ENCODE data around the gene TM2D3.

Gene TM2D3, protein sequence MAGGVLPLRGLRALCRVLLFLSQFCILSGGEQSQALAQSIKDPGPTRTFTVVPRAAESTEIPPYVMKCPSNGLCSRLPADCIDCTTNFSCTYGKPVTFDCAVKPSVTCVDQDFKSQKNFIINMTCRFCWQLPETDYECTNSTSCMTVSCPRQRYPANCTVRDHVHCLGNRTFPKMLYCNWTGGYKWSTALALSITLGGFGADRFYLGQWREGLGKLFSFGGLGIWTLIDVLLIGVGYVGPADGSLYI

DNA sequence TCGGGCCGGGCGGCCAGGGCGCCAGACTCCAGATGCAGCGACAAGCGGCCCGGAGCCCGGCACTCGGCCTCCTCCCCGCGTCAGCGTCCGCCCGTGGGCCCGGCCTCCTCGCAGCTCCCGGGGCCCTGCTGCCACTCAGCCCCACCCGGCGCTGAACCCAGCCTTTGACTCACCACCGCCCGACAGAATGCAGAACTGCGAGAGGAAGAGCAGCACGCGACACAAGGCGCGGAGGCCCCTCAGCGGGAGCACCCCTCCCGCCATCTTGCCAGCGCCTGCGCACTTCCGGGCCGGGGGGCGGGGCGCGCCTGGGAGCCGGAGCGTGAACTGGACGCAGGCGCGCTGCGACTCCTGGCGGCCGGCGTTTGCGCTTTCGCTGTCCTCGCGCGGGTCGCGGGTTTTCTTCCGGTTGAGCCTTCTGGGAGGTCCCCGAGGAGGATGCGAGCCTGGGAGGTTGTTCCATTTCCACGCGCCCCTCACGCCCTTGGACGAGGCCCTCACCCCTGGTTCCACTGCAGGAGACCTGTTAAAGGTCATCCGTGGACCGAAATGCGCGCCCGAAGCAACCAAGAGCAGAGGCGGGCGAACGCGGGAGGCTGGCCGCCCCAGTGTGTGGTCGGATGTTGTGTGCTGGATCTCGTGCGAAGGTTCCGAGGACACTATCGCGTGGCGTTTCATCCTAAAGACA, at the start of gene TM2D3:
Gene TM2D3 (minus strand): TSS at position 284 of the 688 bp plus-strand sequence. CDS start 20 bp downstream, at position 264.
- DNase-seq, result peak; percentile 78

DNA sequence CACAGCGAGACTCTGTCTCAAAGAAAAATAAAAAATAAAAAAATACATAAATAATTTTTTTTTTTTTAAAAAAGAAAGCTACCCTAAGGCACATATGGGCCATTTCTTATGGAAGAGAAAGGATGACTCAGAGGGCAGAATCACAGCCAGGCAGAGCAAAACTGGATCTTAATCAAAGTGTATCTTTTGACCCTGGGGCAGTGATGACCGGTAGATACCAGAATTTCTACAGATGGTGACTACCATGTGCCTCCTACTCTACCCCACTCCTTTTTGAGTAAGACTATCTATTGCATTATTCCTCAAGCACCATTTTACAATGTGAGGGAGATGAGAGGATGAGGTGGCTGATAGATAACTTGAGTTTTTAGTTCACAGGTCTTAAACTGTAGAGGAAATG, 46.1 kb upstream of the TM2D3 start:
- no peak for DNase-seq

DNA sequence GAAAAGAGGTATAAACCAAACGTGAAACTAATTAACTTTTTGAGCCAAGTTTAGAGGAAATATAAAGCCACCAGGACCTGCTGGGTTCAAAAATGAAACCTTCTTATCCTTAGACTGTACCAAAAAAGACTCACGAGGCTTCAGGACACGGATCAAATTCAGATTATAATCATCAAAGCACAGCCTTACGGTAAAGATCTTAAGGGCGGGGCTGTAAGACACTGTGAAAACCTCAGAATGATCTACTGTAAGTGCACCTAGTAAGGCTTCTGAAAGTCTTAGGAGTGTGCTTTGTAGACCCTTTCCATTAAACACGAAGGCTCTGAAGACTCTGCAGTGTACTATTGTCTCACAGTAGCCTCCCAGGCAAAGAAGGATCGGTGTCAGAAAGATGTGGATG, 45.3 kb upstream of the TM2D3 start:
- DNase-seq, result no peak

DNA sequence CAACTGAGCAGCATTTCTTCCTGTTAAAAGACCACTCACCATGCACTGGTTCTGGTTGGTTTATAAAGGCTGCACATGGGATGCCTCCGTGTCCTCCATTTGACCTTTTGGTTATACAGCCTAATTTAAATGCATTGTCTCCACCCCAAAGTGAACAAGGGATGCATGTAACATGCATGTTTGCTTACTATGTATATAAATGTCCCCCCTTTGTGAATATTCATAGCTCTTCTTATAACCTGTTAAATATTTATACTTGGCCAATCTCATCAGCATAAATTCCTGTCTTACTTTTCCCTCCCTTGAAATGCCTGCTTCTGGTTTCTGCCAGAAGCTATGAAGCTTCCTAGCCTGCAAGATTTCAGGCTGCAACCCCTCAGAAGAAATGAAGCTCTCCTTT, 44.6 kb upstream of the TM2D3 start:
- DNase-seq, result no peak

DNA sequence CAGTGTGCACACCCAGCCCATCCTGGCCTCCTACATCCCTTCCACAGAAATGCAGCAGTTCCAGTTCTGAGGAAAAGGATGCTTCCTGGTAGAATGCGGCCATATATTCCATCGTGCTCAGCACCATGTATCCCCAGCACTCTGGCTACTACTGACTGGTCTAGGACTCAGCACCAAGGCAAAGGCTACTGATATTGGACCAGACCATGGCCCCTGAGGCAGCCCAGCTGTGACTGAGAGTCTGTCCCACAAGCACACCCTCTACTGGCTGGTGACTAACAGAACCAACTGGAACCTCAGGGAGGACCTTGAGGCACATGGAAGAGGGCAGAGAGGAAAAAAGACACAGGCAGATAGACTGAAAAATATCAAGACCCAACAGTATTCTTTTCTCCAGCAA, 42.1 kb upstream of the TM2D3 start:
- DNase-seq, result no peak

DNA sequence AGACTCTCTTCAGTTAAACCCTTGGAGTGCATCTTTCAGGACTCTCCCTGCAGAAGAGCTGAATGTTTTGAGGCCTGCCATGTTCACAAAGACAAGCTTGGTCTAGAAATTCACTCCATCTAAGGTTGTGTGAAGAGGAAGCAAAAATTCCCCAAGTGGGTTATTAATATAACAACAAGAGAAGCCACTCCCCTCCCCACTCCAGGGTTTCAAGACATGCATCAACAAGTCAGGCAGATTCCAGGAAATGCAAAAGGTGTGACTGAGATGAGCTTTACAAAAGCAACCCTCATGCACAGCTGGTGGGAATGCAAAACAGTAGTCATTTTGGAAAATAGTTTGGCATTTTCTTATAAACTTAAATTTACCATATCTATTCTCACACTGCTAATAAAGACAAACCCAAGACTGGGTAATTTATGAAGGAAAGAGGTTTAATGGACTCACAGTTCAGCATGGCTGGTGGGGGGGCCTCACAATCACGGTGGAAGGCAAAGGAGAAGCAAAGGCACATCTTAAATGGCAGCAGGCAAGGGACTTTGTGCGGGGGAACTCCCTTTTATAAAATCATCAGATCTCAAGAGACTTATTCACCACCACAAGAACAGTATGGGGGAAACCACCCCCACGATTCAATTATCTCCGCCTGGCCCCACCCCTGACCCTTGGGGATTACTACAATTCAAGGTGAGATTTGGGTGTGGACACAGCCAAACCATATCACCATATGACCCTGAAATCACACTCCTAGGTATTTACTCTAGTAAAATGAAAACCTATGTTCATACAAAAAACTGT, 40.8 kb upstream of the TM2D3 start:
- DNase-seq, result no peak

DNA sequence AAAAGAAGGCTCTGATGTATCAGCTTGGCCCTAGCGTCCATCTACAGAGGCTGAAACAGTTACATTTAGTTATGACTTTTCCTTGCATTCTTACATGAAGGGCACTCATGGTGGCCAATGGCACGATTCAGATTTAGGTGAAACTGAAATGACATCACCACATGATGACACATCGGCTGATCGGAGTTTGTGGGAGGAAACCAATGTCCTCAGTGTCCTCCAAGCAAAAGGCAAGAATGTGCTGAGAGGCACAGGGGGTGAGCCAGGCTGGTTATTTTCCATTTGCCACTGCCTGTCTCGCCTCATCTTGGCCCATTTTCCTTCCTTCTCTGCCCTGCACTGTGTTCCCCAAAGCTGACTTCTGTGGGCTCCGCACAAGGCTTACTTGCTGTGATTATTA, 37.7 kb upstream of the TM2D3 start:
- DNase-seq, result no peak

DNA sequence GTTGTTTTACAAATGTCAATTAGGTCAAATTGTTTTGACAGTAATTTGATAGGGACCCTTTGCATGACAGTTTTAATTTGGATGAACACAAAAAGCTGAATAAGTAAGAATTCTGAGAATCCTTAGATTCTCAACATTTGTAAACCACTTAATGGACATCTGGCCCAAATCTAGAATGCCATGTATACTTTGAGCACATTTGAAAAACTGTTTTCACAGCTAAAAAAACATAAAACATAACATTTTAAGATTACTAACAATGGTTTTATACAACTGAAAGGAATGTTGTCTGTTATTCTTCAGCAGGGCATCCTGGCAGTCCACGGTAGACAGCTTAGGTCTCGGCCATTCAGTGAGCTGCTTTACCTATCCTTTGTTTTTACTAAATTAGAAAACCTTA, 34.5 kb upstream of the TM2D3 start:
- no peak for DNase-seq

DNA sequence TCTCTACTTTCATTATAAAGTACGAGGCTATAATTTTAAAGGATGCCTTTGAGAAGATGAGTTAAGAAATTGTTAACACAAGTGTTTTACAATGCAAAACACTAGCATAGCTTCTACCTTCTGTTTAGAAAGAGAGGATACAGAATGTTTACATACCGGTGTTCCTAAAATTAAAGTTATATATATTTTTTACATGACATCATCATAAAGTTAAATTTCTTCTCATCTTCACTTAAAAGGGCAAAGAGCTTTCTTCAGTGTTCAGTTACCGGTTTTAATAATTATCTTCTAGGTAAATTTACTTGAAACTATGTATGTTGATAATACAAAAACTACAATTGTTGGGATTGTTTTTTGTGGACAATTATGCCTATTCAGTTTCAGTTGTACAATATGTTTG, 32.7 kb upstream of the TM2D3 start:
- DNase-seq, result no peak

DNA sequence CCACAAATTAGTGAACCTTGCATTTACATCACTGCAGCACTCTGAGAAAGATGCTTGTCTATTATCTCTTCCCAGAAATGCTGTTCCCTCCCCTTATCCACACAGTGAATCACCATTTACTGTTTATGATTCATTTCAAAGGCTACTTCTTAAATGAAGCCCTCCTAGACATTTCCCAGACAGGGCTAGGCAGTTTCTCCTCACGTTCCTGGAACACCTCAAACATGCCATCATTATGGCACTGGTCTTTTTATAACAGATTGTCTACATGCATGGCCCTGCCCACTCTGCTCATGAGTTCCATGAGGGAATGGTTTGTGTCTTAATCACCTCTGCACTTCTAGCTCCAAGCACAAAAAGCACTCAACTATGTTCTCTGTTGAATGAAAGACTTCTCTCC, 32.2 kb upstream of the TM2D3 start:
- no peak for DNase-seq

DNA sequence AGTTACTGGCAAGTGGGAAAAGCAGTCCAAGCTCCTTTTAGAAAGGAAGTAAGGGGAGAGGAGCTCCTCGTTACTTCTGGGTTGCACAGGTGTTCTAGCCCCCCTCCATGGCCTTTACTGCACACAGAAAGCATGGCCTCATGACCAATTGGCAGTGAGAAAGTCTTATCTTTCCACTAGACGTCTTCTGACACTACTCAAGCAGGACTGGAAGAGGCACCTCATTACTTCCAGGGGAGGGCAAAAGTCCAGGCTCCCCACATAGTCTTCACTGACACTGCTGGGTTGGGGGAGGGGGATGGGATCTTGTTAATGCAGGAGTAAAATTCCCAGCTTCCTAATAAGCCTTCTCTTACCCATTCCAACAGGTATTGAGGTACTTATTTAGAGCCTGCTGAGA, 27.6 kb upstream of the TM2D3 start:
- no peak for DNase-seq

DNA sequence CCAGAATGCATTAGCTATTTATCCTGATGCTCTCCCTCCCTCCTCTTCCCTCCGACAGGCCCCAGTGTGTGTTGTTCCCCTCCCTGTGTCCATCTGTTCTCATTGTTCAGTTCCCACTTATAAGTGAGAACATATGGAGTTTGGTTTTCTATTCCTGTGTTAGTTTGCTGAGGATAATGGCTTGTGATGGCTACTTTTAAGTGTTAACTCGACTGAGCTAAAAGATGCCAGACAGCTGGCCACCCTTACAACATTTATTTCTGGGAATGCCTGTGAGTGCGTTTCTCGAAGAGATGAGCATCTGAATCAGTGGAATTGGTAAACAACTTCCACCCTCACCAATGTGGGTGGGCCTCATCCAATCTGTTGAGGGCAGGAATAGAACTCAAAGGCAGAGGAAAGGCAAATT, 24.7 kb upstream of the TM2D3 start:
- no peak for DNase-seq

DNA sequence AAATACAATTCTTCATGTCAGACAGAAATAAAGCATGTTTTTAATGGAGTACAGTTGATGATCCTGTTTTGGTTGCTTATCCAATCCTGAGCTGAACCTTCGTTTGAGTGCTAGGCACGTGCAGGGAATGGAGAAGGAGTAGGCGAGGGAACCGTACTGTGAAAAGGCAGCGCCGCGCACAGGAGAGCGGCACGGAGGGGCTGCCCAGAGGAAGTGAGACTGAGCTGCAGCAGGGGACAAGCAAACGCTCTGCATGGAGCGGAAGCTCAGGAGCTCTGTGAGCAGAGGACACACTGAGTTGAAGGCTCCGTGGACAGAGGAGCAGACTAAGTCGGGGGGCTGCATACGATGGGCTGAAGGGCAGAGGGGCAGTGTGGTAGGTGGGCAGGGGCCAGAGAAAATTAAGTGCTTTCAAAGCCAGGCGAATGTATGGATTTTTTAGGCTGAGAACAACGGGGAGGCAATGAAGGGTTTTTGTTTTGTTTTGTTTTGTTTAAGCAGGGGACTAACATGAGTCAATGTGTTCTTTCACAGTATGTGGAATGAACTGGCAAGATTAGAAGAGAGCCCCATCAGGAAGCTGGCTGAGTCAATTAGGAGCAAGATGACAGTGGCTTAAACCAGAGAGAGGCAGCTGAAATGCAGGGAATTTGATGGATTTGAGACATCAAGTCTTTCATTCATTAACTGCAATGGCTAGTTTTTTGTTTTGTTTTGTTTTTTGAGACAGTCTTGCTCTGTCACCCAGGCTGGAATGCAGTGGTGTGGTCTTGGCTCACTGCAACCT, 23.8 kb upstream of the TM2D3 start:
- DNase-seq, result no peak

DNA sequence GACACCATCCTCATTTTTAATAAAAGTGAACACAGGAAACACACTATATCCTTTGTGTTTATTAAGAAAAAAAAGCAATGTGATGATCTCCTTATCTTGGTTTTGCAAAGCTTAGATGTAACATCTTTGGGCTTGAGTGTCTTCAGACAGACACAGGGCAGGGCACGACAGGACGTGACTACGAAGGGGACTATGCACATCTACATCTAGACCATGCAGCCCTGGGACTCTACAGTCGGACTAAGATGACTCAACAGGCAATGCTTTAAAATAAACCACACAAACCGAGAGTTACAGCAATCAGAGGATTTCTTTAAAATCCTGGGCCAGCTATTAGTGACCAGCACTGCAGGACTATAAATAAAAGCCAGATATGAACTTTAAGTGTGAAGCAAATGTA, 22.8 kb upstream of the TM2D3 start:
- DNase-seq, result no peak

DNA sequence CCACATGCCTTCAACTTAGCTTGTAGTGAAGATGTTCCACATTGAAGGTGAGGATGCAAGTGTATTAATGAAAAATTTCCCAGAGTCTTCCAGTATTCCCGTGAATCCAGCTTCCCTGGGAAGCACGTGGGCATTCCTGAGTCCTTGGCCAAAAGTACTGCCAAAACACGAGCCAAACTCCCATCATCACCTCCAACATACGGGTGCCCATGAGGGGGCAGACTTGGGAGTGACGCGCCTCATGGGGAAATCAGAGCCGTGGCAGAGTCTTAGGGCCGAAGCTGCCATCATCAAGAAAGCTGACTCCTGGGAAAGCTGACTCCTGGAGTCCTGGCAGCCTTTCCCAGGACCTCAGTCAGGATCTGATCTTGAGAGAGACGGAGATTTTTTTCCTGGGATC, 20.1 kb upstream of the TM2D3 start:
- no peak for DNase-seq

DNA sequence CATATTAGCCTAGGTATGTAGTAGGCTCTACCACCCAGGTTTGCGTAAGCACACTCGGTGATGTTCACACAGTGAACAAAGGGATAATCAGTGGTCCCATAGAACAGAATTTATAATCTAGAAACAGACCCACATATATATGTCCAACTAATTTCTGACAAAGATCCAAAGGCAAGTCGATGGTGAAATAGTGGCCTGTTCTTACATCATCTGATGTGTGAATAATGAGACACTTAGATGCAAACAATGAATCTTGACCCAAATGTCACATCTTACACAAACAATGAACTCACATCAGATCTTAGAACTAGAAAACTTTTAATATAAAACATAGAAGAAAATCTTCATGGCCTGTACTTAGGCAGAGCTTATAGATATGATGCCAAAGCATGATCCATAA, 17.6 kb upstream of the TM2D3 start:
- DNase-seq, result no peak

DNA sequence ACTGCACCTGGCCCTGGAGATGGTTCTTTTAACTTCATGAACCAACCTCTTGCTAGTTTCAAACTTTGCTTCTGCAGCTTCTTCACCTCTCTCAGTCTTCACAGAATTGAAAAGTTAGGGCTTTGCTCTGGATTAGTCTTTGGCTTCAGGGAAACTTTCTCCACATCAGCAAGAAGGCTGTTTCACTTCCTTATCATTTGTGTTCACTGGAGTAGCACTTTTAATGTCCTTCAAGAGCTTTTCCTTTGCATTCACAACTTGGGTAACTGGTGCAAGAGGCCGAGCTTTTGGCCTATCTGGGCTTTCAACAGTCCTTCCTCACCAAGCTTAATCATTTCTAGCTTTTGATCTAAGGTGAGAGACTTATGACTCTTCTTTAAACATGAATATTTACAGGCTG, 15.7 kb upstream of the TM2D3 start:
- no peak for DNase-seq

DNA sequence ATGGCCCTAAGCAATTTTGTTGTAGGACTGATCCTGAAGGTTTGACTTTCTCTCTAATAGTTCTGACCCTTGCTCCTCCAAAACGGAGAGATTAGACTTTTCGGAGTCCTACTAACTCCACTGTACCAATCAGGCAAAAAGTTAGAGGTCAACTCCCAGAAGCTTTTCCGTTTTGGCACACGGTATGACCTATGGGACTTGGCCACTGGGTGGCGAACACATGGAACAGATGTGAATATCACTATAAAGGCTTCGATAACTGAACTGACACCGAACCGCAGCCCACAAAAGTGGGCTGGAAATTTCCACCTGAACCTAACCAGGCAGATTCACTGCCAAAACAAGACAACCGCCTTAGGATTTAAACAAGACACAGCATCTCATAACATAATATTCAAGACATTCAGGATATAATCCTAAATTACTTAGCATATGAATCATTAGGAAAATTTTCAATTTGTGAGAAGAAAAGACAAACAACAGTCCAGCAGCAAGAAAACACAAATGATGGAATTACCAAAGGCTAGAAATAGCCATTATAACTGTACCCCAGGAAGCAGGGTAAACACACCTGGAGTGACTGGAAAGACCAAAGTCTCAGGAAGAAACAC, 12.2 kb upstream of the TM2D3 start:
- no peak for DNase-seq

DNA sequence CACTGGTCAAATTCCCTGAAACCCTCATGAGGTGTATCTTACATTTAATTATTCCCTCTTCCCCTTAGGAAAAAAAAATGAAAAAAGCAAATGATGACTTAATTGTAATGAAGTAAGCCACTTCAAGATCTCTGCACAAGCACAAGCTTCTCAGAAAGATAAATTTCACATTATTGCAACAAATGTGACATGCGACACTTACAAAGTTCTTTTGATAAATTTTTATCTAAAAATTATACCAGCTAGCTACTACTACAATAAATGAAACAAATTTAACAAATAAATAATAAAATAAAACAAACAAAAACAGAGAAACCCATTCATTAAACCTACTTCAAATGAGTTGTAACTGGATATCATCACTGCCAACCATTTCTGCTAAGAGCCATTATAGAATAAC, 10.0 kb upstream of the TM2D3 start:
- DNase-seq, result no peak

DNA sequence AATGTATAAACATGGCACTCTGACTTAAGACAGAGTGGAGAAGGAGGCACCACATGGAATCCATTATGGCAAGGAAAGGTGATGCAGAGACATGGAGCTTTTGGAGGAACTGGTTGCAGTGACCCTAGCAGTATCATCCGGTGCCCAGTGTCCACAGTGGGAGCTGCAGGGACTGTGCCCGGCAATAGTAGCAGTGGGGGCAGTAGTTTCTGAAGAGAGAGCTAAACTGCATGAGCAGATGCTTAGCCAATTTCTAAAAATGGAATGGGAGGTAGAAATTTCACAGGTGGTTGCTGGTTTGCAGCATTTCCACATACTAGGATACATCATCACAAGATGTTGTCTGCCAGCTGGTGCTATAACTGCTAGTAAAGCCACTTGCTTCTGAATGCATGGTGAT, 7.8 kb upstream of the TM2D3 start:
- DNase-seq, result no peak

DNA sequence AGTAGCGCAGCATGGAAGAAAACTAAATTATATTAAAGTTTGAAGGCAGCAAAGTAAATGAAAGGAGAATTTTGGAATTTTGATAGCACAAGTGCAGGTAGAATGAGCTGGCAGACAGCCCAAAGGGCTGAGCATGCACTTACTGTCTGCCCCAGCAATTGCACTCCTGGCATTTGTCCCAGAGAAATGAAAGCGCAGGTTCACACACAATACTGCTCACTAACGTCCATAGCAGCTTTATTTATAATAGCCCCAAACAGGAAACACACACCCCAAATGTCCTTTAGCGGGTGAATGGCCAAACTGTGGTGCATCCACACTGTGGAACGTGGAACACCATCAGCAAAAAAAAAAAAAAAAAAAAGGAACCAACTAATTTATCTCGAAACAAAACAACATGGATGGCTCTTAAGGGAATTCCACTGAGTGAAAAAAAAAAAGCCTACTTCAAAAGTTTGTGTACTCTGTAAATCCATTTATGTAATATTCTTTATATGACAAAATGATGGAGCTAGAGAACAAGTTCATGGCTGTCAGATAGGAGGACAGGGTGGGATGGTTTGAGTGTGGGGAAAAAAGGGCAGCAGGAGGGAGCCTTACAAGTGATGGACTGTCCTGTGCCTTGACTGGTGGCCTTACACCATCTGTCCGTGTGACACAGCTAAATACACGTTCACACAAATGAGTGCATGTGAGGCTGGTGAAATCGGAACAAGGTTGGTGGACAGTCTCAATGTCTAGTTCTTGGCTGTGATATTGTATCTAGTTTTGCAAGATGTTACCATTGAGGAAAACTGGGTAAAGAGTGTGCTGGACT, 6.0 kb upstream of the TM2D3 start:
- DNase-seq, result no peak

DNA sequence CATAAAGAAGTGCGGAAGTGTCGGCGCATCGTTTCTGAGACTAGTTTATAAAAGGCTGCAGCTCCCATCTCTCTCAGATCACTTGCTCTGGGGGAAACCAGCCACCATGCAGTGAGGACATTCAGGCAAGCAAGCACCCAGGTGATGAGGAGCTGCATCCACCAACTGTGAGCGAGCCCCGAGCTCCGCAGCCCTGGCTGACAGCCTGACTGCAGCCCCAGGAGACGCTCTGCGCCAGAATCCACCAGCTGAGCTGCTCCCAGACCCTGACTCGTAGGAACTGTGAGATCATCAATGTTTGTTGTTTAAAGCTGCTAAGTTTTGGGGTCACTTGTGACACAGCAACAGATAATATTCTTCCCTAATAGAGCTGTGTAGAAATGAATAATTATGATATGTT, 5.0 kb upstream of the TM2D3 start:
- no peak for DNase-seq
